CD4-positive, alpha-beta T cell treated with Interleukin-10 for 1 hour (primary cell): Measurements from ENCODE around the gene MIF4GD.

Experiments used
- DNase-seq: peaks from one replicate; pipeline ENCODE4 v3.0.0-alpha.2; 2020

Gene MIF4GD

GRCh38 chr17:75231071-75231470 lies 40.0 kb downstream of the MIF4GD start:
- DNase-seq, result no peak

- DNase-seq, result no peak
Observed at GRCh38 chr17:75228847-75229246, 42.2 kb downstream of the MIF4GD start.

GRCh38 chr17:75228305-75228704 lies 42.7 kb downstream of the MIF4GD start:
- DNase-seq, result no peak

GRCh38 chr17:75227729-75228128 lies 43.3 kb downstream of the MIF4GD start:
- no peak for DNase-seq

GRCh38 chr17:75225016-75225415 lies 46.0 kb downstream of the MIF4GD start:
- no peak for DNase-seq

GRCh38 chr17:75219815-75220214 lies 51.2 kb downstream of the MIF4GD start:
- no peak for DNase-seq

GRCh38 chr17:75218131-75218530 lies 52.9 kb downstream of the MIF4GD start:
- DNase-seq, result no peak
